ENCODE measurements around the gene GATAD2B.

The GATAD2B gene

DNA sequence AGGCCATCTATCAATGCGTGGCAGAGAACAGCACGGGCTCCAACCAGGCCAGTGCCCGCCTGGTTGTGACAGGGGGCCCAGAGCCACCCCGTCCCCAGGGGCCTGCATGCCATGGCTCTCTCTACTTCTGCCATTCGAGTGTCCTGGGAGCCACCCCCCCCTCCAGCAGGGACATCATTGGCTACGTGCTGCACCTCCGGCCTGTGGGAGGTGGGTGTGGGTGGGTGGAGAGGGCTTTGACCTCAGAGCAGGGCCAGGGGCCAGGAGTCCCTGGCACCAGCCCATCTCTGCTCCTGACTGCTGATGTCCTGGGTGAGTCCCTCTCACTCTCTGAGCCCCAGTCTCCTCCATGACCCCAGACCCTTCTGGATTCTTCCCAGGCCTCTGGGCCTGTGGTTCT, 122.3 kb downstream of the GATAD2B start:
- Histone ChIP-seq H3K4me3 (ENCODE audit: low read length, poor library complexity, severe bottlenecking) (no peak overlapping the region), H3K9me2 (replicated peaks; ENCODE audit: low read depth, low read length) (no peaks in the 10 kb centered on the region), H3K4me2 (ENCODE audit: low read depth, low read length, poor library complexity, severe bottlenecking) (no peak overlapping the region), H3K27me3 (ENCODE audit: insufficient read depth, low read length, poor library complexity, severe bottlenecking) (no peaks in the 10 kb centered on the region), H3K9ac (ENCODE audit: low read depth, low read length, poor library complexity, severe bottlenecking) (no peak overlapping the region), H3K79me2 (ENCODE audit: insufficient read depth, low read length) (no peaks in the 10 kb centered on the region), H3F3A (ENCODE audit: low read depth) (no peaks in the 10 kb centered on the region), H3K4me1 (ENCODE audit: insufficient read depth, low read length, poor library complexity, severe bottlenecking) (no peaks in the 10 kb centered on the region), H3K9me3 (ENCODE audit: insufficient read depth, low read depth, low read length) (no peaks in the 10 kb centered on the region), H3K36me3 (ENCODE audit: insufficient read depth, low read length) (no peaks in the 10 kb centered on the region; the same call in 1 of the 2 replicates), H4K20me1 (ENCODE audit: insufficient read depth, low read length, poor library complexity, severe bottlenecking) (no peaks in the 10 kb centered on the region), H2AFZ (ENCODE audit: low read length) (no peak overlapping the region)
- TF ChIP-seq, protein P1, sequence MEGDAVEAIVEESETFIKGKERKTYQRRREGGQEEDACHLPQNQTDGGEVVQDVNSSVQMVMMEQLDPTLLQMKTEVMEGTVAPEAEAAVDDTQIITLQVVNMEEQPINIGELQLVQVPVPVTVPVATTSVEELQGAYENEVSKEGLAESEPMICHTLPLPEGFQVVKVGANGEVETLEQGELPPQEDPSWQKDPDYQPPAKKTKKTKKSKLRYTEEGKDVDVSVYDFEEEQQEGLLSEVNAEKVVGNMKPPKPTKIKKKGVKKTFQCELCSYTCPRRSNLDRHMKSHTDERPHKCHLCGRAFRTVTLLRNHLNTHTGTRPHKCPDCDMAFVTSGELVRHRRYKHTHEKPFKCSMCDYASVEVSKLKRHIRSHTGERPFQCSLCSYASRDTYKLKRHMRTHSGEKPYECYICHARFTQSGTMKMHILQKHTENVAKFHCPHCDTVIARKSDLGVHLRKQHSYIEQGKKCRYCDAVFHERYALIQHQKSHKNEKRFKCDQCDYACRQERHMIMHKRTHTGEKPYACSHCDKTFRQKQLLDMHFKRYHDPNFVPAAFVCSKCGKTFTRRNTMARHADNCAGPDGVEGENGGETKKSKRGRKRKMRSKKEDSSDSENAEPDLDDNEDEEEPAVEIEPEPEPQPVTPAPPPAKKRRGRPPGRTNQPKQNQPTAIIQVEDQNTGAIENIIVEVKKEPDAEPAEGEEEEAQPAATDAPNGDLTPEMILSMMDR (conservative IDR thresholded peaks at IDR 0.05; ENCODE audit: low read length): no peak
- TF ChIP-seq EZH2phosphoT487 (IDR thresholded peaks at IDR 0.05; ENCODE audit: borderline replicate concordance): no peak

DNA sequence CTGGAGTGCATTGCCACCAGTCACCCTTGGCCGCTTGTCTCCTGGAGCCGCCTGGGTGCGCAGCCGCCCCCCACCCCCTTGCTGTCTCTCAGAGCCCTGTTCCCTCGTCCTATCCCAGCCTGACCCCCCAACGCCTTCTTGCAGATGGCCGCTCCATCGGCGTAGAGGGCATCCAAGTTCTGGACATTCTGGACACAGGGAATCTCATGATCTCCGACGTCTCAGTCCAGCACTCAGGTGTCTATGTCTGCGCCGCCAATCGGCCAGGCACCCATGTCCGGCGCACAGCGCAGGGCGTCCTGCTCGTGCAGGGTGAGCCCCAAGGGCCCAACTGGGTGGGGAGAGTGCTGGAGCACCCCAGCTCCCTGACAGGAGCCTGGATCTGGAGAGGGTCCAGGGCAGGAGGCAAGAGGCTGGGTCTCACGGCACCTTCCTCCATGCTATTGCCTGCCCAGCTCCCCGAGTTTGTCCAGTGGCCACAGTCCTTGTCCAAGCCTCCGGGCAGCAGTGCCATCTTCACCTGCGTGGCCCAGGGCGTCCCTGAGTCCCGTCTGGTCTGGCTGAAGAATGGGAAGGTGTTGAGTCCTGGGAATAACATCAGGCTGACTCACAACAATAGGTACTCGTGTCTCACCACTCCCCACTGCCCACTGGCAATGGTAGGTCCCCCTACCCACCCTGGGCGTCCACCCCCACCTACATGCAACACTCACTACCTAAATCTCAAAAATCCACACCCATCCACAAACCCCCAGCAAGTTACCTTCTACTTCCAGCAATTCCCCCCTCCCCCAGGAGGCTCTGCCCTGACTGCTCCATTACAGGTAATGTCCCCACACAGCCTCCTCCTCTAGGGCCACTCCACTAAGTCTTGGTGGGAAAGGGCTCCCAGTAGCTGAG, 123.0 kb downstream of the GATAD2B start:
- TF ChIP-seq, protein P1 (conservative IDR thresholded peaks at IDR 0.05; ENCODE audit: low read length): no peak
- no peak for TF ChIP-seq EZH2phosphoT487 (IDR thresholded peaks at IDR 0.05; ENCODE audit: borderline replicate concordance)
- no peaks in the 10 kb centered on the region for H4K20me1 ChIP-seq (ENCODE audit: insufficient read depth, low read length, poor library complexity, severe bottlenecking)
- no peak overlapping the region for H3K4me2 ChIP-seq (ENCODE audit: low read depth, low read length, poor library complexity, severe bottlenecking)
- no peaks in the 10 kb centered on the region for H3K9me3 ChIP-seq (ENCODE audit: insufficient read depth, low read depth, low read length)
- no peak overlapping the region for H3K9ac ChIP-seq (ENCODE audit: low read depth, low read length, poor library complexity, severe bottlenecking)
- H2AFZ ChIP-seq (ENCODE audit: low read length): no peak overlapping the region
- no peak overlapping the region for H3K4me3 ChIP-seq (ENCODE audit: low read length, poor library complexity, severe bottlenecking)
- no peaks in the 10 kb centered on the region for H3K4me1 ChIP-seq (ENCODE audit: insufficient read depth, low read length, poor library complexity, severe bottlenecking)
- H3K79me2 ChIP-seq (ENCODE audit: insufficient read depth, low read length): no peaks in the 10 kb centered on the region
- H3K36me3 ChIP-seq (ENCODE audit: insufficient read depth, low read length): no peaks in the 10 kb centered on the region; the same call in 1 of the 2 replicates
- H3K9me2 ChIP-seq (replicated peaks; ENCODE audit: low read depth, low read length): no peaks in the 10 kb centered on the region
- H3F3A ChIP-seq (ENCODE audit: low read depth): no peaks in the 10 kb centered on the region
- H3K27me3 ChIP-seq (ENCODE audit: insufficient read depth, low read length, poor library complexity, severe bottlenecking): no peaks in the 10 kb centered on the region

DNA sequence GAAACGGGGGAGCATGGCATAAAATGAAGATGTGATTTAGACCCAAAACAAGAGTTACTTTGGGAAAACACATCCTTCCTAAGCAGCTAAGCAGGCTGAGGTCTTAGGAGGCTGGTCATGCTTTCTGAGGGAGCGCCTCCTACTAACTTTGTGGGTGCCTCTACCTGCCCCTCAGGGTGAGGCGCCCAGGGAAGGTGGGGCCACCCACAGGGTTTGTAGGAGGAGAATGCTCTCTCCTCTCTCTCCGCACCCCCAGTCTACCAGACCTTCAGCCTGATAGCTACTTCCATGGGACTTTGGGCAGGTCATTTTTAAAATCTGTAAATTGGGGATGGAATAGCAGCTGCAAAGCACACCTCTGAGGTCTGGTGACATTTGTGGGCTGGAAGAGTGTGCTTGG, 123.8 kb downstream of the GATAD2B start:
- no peak overlapping the region for H3K4me3 ChIP-seq (ENCODE audit: low read length, poor library complexity, severe bottlenecking)
- no peaks in the 10 kb centered on the region for H3K79me2 ChIP-seq (ENCODE audit: insufficient read depth, low read length)
- H3K9me2 ChIP-seq (replicated peaks; ENCODE audit: low read depth, low read length): no peaks in the 10 kb centered on the region
- H3K4me2 ChIP-seq (ENCODE audit: low read depth, low read length, poor library complexity, severe bottlenecking): no peak overlapping the region
- H3K9me3 ChIP-seq (ENCODE audit: insufficient read depth, low read depth, low read length): no peaks in the 10 kb centered on the region
- TF ChIP-seq, protein P1 (conservative IDR thresholded peaks at IDR 0.05; ENCODE audit: low read length): no peak
- no peak for TF ChIP-seq EZH2phosphoT487 (IDR thresholded peaks at IDR 0.05; ENCODE audit: borderline replicate concordance)
- H3F3A ChIP-seq (ENCODE audit: low read depth): no peaks in the 10 kb centered on the region
- no peak overlapping the region for H2AFZ ChIP-seq (ENCODE audit: low read length)
- H4K20me1 ChIP-seq (ENCODE audit: insufficient read depth, low read length, poor library complexity, severe bottlenecking): no peaks in the 10 kb centered on the region
- no peaks in the 10 kb centered on the region for H3K27me3 ChIP-seq (ENCODE audit: insufficient read depth, low read length, poor library complexity, severe bottlenecking)
- H3K36me3 ChIP-seq (ENCODE audit: insufficient read depth, low read length): no peaks in the 10 kb centered on the region; the same call in 1 of the 2 replicates
- no peaks in the 10 kb centered on the region for H3K4me1 ChIP-seq (ENCODE audit: insufficient read depth, low read length, poor library complexity, severe bottlenecking)
- no peak overlapping the region for H3K9ac ChIP-seq (ENCODE audit: low read depth, low read length, poor library complexity, severe bottlenecking)

Measured in Loucy (cell line).